ENCODE data around the gene NKD2.
A peak's percentile ranks its signal among the peaks of the same experiment; 100 is the strongest.
"Not testable (repeated sequence)": the region's sequence is repeated elsewhere in the genome, so short reads cannot be mapped to it uniquely, and the experiment has no call there.

Gene NKD2, protein sequence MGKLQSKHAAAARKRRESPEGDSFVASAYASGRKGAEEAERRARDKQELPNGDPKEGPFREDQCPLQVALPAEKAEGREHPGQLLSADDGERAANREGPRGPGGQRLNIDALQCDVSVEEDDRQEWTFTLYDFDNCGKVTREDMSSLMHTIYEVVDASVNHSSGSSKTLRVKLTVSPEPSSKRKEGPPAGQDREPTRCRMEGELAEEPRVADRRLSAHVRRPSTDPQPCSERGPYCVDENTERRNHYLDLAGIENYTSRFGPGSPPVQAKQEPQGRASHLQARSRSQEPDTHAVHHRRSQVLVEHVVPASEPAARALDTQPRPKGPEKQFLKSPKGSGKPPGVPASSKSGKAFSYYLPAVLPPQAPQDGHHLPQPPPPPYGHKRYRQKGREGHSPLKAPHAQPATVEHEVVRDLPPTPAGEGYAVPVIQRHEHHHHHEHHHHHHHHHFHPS

GRCh38 chr5:1008451-1009358, at the start of gene NKD2:
Gene NKD2, plus strand, starts transcription at chr5:1008802. Its CDS starts 256 bp downstream, at chr5:1009058.
- DNase-seq = no peak

DNA sequence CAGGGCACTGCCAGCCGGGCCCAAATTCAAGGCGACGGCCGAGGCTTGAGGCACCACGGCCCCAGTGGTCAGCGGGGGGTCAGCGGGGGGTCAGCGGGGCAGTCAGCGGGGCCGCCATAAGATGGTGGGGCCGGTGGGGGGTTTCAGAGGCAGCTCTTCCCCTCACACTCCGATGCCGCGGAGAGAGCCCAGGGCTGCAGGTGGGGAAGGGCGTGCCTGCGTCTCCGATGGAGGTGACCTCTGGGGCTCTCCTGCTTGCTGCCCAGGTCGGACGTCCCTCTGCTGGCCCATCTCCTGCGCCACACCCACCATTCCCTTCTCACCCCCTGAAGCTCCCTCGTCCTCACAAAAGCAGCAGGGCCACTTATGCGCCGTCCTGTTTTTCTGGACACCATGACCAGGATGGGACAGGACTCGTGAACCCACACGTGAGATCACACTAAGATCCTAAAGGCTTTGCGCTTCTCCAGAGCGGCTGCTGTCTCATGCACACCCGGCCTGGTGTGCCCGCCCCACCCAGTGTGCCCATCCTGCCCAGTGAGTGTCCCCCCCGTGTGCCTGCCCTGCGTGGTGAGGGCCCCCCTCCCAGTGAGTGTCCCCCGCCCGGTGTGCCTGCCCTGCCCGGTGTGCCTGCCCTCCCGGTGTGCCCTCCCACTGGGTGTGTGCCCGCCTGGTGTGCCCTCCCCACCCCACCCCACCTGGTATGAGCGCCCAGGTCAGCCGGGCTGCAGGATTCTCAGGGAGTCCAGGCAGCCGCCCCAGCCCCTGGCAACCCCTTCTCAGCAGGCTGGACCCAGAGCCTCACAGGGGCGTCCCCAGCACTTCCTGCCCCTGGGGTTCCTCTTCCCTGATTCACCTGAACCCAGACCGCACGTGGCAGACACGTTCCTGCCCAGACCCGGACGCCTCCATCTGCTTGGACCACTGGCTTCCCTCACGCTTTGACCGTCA, 48.7 kb upstream of the NKD2 start:
- DNase-seq = no peak

GRCh38 chr5:960551-960950, 48.1 kb upstream of the NKD2 start:
- no peak for DNase-seq

- DNase-seq = no peak
Observed at GRCh38 chr5:961002-961710, 47.4 kb upstream of the NKD2 start.

DNA sequence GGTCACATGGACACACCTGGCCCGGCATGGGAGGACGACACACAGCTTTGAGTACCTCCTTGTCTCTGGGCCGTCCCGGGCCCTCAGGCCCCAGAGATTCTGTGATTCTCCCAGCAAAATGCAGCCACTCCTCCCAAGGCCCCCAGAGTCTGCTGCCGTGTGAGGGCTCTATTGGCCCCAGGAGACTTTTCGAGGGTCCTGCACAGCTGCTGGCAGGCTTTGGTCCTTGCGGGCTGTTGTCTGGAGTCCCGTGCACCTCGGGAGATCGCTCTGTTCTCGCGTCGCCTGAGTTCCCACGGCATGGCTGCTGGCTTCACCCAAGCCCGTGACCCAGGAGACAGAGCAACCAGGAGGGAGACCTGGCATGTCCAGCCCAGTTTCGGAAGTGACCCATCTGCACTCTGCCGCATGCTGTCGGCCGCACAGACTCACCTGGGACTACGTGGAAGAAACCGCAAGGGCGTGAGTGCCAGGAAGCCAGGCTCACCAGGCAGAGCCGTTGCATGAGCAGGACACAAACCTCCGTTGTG, 46.8 kb upstream of the NKD2 start:
- no peak for DNase-seq

DNA sequence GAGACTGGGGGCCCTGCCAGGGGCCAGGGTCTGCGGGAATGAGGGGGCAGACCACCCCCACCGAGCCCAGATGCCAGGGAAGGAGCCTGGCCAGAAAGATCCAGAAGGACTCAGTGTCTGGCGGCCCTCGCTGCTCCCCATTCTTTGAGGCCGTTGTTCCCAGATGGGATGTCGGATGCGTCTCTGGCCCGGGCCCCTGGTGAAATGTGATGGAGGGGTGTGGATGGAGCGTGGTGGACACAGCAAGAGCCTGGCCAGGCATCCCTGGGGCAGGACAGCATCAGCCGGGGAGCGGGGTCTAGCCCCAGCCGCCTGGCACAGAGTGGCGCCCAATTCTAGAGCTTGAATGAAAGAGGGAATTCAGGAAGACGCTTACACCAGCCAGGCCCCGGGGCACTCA, 46.2 kb upstream of the NKD2 start:
- DNase-seq = no peak

DNA sequence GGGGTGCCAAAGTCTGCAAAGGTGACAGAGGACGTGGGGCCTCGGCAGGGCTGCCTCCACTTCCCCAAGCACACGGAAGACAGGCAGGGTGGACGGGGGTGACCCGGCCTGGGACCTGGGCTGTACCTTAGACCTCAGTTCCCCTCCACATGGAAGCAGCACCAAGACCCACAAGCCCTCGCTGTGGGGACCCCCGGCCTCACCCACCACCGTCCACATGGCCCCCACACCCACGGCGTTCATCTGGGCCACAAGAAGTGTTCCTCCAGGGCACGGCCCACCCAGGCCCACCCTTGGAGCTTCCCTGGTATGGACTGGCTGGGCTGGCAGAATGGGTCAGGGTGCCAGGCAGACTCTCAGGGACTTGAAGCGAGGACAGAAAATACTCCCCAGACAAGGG, 45.8 kb upstream of the NKD2 start:
- no peak for DNase-seq

DNA sequence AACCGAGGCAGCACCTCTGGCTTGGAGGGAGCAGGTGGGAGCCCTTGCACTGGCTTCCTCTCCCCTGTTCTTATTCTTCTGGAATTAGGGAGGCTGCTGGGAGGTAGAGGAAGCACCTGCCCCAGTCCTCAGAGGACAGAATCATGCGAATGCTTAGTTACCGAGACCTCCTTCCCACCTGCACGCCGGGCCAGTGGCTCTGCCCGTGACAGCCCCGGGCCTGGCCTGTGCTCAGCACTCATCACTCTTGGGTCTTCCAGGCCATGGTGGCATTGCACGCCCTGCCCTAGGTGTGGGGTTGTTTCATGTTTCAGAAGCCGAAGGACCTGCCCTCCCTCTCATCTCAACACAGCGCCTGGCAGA, 45.3 kb upstream of the NKD2 start:
- DNase-seq = no peak

- DNase-seq = no peak
Observed at GRCh38 chr5:963673-964531, 44.7 kb upstream of the NKD2 start.

GRCh38 chr5:964821-965220, 43.8 kb upstream of the NKD2 start:
- DNase-seq = no peak

- no peak for DNase-seq
Observed at GRCh38 chr5:965604-966344, 42.8 kb upstream of the NKD2 start.

DNA sequence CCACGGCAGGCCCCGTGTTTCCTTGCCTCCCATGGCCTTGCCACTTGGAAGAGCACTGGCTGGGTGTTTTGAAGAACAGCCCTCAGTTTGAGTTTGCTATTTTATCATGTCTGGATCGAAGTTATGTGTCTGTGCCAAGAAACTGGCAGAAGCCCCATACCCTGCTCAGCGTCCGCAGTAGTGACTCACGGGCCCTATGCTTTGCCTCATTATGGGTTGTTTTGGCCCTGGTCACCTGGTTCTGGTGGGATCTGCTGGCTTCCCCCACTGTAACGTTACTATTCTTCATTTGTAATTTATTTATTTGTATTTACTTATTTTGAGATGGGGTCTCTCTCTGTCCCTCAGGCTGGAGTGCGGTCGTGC, 42.3 kb upstream of the NKD2 start:
- DNase-seq = no peak

DNA sequence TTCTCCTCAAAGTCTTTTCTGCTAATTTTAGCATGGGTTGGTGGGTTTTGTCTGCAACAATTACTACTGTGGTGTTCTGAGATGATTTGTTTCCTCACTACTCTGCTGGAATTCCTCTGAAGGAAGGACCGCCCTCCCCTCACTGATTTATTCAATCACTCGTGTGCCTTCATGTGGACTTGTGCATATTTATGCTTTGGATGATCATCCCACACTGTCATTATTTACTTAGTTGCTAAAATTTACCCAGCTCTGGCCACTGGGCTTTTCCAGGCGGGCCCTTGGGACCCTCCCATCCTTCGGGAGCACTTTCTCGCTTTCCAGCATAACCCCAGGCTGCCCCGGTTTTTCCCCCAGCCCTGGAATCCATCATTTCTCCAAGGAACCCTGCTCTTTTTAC, 41.7 kb upstream of the NKD2 start:
- DNase-seq = no peak

GRCh38 chr5:968881-969280, 39.7 kb upstream of the NKD2 start:
- no peak for DNase-seq

GRCh38 chr5:969408-969839, 39.2 kb upstream of the NKD2 start:
- DNase-seq = peak; percentile 23

DNA sequence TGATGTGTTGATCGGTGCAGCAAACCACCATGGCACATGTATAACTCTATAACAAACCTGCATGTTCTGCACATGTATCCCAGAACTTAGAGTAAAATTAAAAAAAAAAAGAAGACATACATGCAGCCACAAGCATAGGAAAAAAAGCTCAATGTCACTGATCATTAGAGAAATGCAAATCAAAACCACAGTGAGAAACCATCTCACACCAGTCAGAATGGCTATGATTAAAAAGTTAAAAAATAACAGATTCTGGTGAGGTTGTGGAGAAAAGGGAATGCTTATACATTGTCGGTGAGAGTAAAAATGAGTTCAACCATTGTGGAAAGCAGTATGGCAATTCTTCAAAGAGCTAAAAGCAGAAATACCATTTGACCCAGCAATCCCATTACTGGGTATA, 36.0 kb upstream of the NKD2 start:
- DNase-seq = not testable (repeated sequence)

DNA sequence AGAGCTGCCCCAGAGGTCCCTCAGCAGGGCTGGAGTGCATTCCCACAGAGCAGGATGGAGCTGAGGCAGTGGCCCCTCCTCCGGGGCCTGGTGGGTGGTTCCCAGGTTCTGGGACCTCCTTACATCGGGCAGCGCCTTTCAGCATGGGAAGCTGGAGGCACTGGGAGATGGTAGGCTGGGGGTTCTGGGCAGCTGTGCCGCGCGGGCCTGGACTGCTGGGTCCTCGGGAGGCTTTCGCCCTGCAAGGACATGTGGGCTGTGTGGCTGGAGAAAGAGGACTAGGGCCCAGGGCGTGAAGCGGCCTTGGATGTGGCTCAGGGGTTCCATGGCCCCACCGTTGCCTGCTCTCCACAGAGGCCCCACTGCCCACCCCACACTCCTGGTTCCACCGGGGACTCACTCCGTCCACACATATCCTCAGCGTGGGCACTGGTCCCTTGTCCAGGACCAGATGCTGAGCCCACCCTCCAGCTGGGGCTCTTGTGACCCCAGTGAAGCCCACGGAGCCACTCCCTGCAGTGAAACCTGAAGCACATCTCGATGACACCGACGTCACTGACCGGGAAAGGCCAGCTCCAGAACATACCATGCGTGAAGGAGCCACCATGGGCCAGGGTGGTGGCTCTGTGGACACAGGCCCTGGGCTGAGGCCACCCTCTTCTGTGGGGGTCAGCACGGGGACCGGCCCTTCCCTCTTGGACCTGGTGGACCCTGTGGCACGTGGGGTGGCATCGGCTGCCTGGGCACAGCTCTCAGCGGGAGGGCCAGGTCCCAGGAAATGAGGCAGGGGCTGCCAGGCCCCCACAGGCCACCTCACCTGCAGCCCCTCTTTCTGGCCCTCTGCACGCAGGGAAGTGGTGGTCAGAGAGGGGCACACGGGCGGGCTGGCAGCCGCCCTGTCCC, 31.5 kb upstream of the NKD2 start:
- DNase-seq = no peak

GRCh38 chr5:978054-978453, 30.5 kb upstream of the NKD2 start:
- DNase-seq = no peak

DNA sequence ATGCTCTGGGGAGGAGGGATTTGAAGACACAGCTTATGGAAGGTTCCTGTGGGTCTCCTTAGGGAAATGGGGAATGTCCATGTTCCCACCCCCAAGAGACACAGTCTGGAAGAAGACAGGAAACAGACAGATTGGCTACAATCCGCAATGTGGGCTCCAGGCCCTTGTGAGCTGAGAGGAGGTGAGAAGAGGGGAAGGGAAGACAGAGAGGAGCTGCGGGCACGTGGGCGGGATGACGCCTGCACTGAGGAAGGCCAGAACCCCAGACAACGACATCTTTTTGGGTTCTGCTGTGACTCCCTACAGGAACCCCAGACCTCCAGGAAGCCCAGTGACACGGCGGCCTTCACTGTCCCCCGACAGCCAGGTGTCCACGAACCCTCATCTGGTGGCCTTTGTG, 29.9 kb upstream of the NKD2 start:
- no peak for DNase-seq
